GM19035 (cell line): ENCODE data around the gene ATAD2B.
"Not testable (repeated sequence)": the region's sequence is repeated elsewhere in the genome, so short reads cannot be mapped to it uniquely, and the experiment has no call there.

Experiments
- ATAC-seq: cut with Tn5 transposase; IDR thresholded peaks from one replicate; pipeline ENCODE4 v1.9.1; 2021; ENCODE audit not compliant: unreplicated experiment

Gene ATAD2B

DNA sequence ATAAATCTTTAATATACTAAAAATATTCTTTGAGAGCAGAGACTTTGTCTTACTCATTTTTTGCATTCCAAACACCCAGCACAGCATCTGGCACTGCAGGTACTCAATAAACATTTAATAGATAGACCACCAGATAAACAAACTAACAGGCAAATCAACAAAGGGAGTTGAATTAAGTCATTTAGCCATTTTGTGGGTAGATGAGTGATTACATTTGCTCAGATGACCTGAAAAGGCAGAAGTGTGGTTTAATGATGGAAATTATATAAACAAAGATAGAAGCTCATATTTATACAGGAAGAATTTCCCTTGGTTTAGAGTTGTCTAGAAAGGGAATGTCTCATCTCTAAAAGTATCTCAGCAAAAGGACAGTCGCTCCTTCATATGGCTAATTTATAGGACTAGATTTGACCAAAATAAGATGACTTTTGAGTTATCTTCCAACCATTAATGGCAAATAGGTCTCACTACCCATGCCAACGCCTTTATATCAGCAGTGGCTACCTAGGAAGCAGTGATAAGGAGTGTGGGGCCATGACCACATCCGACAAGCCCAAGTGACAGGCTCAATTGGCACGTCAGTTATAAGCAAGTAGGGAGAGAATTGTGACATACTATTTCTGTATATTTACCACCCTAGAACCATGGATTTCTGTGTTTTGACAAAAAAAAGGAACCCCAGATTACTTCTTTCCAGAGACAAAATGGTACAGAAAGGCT lies 173.5 kb downstream of the ATAD2B start:
- no peak for ATAC-seq

DNA sequence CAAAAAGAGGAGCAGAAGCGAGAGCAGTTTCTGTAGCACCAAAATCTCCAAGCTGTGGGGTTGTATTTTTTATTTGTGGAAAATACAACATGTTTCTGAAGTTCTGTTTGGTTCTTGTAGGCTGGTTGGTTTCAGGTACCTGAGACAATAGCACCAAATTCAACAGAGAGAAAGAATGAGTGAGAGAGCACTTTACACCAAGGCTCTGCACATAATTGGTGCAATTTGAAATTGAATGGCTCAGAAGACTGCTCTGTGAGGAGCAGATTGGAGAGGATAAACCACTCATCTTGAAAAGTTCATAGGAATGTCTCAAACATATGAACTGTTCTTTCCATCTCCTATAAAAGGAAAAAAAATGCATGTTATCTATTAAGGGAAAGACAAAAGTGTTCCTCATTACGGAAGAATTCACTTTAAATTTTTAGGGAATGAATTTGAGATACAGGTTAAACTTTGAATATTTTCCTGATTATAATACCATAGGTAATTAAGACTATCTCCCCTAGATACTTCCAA lies 175.1 kb downstream of the ATAD2B start:
- no peak for ATAC-seq

DNA sequence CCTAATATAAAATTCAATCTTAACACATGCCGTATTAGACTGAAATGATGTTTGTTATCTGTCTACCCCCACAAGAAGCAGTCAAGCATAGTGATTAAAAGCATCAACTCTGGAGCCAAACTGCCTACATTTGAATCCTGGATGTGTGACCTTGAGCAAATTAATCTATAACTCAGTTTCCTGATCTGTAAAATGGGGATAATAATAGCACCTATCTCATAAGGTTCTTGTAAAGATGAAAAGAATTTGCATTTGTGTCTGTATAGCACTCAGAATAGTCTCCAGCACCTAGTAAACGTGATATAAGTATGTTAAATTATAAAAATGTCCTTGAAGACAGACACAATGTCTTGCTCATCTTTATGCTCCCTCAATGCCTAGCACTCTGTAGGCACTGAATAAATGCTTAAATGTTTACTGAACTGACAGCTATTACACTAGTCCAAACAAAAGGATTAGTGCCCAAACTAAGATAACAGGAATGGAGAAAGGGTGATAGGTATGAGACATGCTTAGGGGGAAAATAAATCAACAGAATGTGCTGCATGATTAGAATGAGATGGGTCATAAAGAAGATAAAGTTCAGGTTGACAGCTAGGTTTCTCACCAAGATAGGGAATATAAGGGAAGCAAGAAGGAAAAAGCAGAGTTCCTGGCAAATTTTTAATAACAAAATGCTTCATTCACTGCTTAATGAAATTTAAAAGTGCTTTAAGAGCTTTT lies 180.6 kb downstream of the ATAD2B start:
- ATAC-seq: no peak

DNA sequence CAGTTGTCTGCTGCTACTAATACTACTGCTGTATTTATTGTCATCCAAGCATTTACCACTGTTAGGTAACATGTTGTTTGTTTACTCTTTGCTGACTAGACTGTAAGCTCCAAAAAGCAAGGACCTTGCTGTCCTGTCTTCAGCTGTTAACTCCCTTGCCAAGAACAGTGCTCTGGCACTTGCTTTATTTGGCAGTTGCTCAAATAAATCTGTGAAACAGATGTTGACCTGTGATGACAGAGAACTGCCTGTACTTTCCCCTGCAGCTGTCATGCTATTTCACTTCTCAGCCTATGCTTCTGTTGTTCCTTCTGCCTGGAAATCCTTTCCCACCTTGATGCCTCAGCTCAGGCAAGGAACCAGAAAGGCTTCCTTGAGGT lies 181.2 kb downstream of the ATAD2B start:
- ATAC-seq: no peak

DNA sequence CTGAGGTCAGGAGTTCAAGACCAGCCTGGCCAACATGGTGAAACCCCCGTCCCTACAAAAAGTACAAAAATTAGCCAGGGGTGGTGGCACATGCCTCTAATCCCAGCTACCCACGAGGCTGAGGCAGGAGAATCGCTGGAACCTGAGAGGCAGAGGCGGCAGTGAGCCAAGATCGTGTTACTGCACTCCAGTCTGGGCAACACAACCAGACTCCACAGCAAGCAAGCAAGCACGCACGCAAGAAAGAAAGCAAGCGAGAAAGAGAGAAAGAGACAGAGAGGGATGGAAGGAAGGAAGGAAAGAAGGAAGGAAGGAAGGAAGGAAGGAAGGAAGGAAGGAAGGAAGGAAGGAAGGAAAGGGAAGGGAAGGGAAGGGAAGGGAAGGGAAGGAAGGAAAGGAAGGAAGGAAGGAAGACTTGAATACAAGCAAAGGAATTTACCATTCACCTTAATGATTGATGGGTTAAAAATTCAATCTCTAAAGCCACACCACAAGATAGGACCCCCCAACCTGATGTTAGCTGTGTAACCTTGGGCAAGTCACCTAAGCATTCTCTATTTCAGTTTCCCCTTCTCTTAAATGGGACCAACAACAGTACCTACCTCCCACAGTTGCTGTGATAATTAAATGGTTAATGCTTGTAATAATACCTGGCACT lies 181.7 kb downstream of the ATAD2B start:
- no peak for ATAC-seq

DNA sequence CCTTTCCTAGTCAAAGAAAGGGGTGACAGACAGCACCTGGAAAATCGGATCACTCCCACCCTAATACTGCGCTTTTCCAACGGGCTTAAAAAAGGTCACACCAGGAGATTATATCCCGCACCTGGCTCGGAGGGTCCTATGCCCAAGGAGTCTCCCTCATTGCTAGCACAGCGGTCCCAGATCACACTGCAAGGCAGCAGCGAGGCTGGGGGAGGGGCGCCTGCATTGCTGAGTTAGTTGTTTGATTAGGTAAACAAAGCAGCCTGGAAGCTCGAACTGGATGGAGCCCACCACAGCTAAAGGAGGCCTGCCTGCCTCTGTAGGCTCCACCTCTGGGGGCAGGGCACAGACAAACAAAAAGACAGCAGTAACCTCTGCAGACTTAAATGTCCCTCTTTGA lies 190.1 kb downstream of the ATAD2B start:
- ATAC-seq: not testable (repeated sequence)

DNA sequence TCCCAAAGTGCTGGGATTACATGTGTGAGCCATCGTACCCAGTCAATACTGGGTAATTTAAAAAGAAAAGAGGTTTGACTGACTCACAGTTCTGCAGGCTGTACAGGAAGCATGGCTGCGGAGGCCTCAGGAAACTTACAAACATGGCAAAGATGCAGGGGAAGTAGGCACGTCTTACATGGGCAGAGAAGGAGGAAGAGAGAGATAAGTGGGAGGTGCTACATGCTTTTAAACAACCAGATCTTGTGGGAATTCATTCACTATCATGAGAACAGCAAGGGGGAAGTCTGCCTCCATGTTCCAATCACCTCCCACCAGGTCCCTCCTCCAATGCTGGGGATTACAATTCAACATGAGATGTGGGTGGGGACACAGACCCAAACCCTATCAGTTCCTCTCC lies 192.5 kb downstream of the ATAD2B start:
- ATAC-seq: no peak

GRCh38 chr2:23723029-23723428 lies 203.9 kb downstream of the ATAD2B start:
- ATAC-seq: not testable (repeated sequence)

GRCh38 chr2:23722255-23722654 lies 204.7 kb downstream of the ATAD2B start:
- no peak for ATAC-seq

DNA sequence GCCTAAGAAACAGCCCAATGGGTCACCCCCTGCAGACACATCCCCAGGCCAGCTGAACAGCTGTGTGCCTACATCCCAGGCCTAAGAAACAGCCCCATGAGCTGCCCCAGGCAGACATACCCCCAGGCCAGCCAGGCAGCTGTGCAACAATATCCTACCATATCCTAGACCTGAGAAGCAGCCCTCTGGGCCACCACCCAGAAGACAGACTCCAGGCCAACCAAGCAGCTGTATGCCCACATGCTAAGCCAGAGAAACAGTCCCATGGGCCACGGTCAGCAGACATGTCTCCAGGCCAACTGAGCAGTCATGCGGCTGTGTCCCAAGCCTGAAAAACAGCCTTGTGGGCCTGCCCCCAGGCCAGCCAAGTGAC lies 205.5 kb downstream of the ATAD2B start:
- ATAC-seq: no peak

DNA sequence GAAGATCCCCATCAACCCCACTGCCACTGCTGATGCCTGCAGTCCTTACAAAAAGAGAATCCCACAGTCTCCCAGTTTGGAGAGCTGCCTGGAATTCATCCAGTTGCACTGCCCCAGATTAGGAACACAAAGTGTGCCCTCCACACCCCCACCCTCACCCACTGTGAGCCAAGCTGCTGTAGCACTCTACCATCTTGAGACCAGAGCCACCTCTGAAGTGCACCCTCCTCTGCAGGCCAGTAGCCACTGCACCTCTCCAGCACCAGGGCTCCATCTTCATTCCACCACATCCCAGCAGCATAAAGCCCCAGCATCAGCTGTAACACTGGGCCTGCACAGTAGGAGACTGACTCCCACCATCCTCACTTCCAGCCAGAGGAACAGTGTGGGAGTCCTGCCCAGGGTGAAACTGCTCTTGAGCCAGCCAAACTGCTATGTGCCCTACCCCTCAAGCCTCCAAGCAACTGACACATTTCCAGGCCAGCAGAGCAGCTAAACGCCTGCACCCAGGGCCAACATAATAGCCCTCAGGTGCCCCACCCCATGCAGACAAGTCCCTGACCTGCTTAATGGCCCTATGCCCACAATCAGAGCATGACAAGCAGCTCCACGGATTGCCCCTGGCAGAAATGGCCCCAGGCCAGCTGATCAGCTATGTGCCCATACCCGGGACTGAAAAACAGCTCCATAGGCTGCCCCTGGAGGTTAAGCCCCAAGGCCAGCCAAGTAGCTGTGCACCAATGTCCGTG lies 206.0 kb downstream of the ATAD2B start:
- no peak for ATAC-seq

DNA sequence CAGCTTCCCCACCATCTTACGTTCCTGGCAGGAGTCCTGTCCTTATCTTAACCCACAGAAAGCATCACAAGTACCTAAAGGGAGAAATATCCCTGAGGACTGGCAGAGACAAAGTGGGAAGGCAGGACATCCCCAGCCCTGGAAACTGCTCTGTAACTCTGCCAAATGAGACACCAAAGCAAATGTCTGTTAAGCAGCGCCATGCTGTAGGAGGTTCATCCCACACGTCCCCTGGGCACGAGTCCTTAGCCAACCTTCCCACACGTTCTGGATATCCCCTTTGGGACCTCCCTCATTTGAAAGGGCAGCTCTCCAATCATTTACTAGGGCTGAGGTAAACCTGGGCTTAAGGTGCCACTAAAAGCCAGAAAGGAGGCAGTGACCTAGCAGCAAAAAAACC lies 207.2 kb downstream of the ATAD2B start:
- ATAC-seq: no peak

GRCh38 chr2:23718931-23719700 lies 207.8 kb downstream of the ATAD2B start:
- ATAC-seq: no peak

DNA sequence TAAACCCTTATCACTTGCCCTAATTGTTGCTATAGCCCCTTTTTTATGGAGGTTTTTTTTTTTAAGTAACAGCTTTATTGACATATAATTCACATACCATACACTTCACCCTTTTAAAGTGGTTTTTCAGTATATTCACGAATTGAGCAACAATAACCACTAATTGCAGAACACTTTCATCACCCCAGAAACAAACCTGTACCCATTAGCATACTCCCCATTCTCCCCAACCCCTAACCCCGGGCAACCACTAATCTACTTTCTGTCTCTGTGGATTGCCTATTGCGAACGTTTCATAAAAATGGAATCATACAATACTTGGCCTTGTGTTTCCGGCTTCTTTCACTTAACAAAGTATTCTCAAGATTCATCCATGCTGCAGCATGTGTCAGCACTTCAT lies 213.6 kb downstream of the ATAD2B start:
- no peak for ATAC-seq

- no peak for ATAC-seq
Measured at GRCh38 chr2:23712756-23713151, 214.2 kb downstream of the ATAD2B start.

GRCh38 chr2:23711979-23712755 lies 214.8 kb downstream of the ATAD2B start:
- ATAC-seq: no peak

DNA sequence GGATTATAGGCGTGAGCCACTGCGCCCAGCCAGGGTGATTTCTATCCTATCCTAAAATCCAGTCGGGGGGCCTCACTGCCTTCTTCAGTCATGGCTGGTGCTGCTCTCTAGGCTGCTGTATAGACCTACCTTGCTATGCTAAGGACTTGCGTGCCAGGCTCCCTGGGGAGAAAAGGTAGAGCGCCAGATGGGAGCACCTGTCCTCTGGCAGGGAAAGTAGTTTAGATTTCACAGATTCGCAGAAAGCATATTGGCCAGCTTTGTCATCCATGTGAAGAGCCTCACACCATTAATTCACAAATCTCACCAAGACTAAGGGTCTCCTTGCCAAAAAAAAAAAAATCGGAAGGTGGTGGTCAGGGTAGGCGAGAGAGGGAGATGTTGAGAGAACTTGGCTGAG lies 217.6 kb downstream of the ATAD2B start:
- ATAC-seq: no peak

DNA sequence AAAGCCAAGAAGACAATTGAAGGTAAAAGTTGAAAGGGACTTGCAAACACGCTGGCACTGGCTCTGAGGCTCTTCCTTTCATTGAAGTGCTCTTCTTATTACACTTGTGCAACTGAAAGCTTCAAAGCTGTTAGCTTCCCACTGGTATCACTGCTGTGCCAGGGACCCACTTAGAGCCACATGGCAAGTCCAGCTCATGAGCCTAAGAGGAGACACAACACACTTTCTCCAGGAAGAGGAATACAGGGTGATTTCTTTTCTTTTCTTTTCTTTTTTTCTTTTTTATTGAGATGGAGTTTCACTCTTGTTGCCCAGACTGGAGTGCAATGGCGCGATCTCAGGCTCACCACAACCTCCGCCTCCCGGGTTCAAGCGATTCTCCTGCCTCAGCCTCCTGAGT lies 218.2 kb downstream of the ATAD2B start:
- no peak for ATAC-seq

DNA sequence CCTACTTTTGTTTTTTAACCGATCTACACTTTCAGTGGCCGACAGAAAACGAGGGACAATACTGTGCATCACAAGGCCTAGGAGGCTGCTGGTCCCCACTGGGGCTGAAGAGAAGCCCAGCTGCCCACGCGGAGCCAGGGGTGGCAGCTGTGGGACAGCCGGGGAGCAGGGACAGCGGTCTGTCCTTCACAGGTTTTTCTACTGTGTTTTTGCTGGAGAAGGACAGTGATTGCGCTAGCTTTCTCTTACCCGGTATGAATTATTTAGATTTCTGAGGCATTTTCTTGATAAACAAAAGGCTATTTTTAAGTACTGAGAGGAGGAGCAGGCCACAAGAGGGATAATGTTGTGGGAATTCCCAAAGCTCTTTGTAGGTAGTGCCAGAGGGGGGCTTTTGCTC lies 219.8 kb downstream of the ATAD2B start:
- no peak for ATAC-seq

DNA sequence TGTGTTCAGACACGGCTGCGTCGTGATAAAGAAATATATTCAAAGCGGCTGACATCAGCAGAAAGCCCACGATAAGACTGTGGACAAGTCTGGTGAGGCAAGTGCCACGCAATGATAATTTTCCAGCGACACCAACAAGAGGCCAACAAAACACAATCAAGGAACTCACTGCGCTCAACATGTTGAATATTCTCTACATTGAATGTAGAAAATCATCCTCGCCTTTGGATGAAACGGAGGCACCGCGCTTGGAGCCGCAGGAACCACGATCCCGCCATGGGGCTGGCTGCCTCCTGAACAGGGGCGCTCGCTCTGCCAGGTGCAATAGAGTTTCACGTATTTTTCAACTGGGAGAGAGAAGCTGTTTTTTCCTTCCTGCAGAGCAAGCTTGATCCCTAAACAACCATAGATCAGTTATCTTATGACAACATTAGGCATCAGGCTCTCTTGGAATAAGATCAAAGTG lies 220.3 kb downstream of the ATAD2B start:
- ATAC-seq: no peak
